ENCODE measurements around the gene PTPRCAP.

DNA sequence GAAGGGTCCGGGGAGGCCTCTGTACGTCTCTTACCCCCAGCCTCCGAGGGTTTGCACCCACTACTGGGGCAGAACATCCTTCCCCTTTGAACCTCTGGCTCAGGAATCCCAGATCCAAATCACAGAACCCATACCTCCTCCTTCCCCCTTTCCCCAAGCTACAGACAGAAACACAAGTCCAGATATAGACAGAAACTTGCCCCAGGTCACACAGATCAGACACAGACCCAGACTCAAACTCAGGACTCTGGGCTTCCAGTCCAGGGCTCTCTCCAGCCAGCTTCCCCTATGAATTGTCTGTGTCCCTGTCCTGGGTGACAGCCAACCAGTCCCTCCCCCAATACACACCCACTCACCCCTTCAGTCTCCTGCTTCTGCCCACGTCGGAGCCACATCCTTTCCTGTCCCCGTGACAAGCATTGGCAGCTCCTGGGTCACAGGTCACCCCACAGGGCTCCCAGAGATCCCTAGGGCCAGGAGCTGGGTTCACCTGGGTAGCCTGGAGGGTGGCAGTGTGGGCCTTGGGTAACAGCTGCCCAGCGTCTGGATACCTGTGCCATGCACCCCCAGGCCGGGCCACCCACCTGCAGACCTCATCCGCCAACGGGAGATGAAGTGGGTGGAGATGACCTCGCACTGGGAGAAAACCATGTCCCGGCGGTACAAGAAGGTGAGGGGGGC, 32.8 kb downstream of the PTPRCAP start:
- TF ChIP-seq, protein P1, sequence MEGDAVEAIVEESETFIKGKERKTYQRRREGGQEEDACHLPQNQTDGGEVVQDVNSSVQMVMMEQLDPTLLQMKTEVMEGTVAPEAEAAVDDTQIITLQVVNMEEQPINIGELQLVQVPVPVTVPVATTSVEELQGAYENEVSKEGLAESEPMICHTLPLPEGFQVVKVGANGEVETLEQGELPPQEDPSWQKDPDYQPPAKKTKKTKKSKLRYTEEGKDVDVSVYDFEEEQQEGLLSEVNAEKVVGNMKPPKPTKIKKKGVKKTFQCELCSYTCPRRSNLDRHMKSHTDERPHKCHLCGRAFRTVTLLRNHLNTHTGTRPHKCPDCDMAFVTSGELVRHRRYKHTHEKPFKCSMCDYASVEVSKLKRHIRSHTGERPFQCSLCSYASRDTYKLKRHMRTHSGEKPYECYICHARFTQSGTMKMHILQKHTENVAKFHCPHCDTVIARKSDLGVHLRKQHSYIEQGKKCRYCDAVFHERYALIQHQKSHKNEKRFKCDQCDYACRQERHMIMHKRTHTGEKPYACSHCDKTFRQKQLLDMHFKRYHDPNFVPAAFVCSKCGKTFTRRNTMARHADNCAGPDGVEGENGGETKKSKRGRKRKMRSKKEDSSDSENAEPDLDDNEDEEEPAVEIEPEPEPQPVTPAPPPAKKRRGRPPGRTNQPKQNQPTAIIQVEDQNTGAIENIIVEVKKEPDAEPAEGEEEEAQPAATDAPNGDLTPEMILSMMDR (IDR thresholded peaks at IDR 0.05; ENCODE audit: low read depth, low read length), result no peak
- no peak for TF ChIP-seq POLR2A (IDR thresholded peaks at IDR 0.05; ENCODE audit: extremely low read depth, insufficient read length)
- no peak for TF ChIP-seq MAX (IDR thresholded peaks at IDR 0.05; ENCODE audit: low read depth, low read length)
- TF ChIP-seq MYC (IDR thresholded peaks at IDR 0.05; ENCODE audit: low read depth, low read length), result no peak

Measured in NB4 (cell line).